Mesodermal cell (in vitro differentiated cells): ENCODE measurements around the gene MYCN.

ENCODE experiments used
- H3K27ac ChIP-seq: 2 replicates; pipeline ENCODE4 v1.7.0; 2013; ENCODE audit warnings: mild to moderate bottlenecking, low read depth, low read length, moderate library complexity; ENCODE audit not compliant: severe bottlenecking
- H3K36me3 ChIP-seq: 2 replicates; pipeline ENCODE4 v1.7.1; 2013; ENCODE audit warnings: mild to moderate bottlenecking, low read length, moderate library complexity; ENCODE audit not compliant: control insufficient read depth, insufficient read depth
- H3K4me1 ChIP-seq: one replicate; pipeline ENCODE4 v1.7.1; 2013; ENCODE audit warnings: mild to moderate bottlenecking, low read length; ENCODE audit not compliant: insufficient read depth, control insufficient read depth, poor library complexity, severe bottlenecking
- H3K4me3 ChIP-seq: 2 replicates; pipeline ENCODE4 v1.7.0; 2013; ENCODE audit warnings: low read length, control low read depth, mild to moderate bottlenecking; ENCODE audit not compliant: insufficient read depth, poor library complexity, severe bottlenecking; ENCODE audit errors: extremely low read depth
- H3K9me3 ChIP-seq: 2 replicates; pipeline ENCODE4 v1.7.1; 2013; ENCODE audit warnings: mild to moderate bottlenecking, low read length, moderate library complexity; ENCODE audit not compliant: control insufficient read depth
- WGBS, 2 experiments: methylation state at CpG; one replicate each; pipeline ENCODE4 v1.1.5; 2013; ENCODE audit warnings: missing lambda C conversion rate in 2 of 2; ENCODE audit not compliant: insufficient coverage in 2 of 2; 5-methylcytosine and 5-hydroxymethylcytosine counted together

The MYCN gene

GRCh38 chr2:15984368-15985255 lies 44.3 kb downstream of the MYCN start:
- no peaks in the 10 kb centered on the region for H3K36me3 ChIP-seq
- H3K4me1 ChIP-seq: no peaks in the 10 kb centered on the region
- WGBS, 2 experiments: 93 to 94% methylated on average over 33 to 38 of the region's 43 CpGs
- no peak overlapping the region for H3K27ac ChIP-seq
- H3K9me3 ChIP-seq: no peaks in the 10 kb centered on the region
- H3K4me3 ChIP-seq: no peak overlapping the region

GRCh38 chr2:15985531-15985930 lies 45.2 kb downstream of the MYCN start:
- H3K4me3 ChIP-seq: no peak overlapping the region
- 83 to 86% methylated on average over 7 of the region's 7 CpGs for whole genome bisulfite sequencing, 2 experiments
- no peaks in the 10 kb centered on the region for H3K36me3 ChIP-seq
- no peak overlapping the region for H3K27ac ChIP-seq
- no peaks in the 10 kb centered on the region for H3K4me1 ChIP-seq
- no peaks in the 10 kb centered on the region for H3K9me3 ChIP-seq

- Histone ChIP-seq H3K4me3 (no peak overlapping the region), H3K4me1 (no peaks in the 10 kb centered on the region), H3K36me3 (no peaks in the 10 kb centered on the region), H3K9me3 (no peaks in the 10 kb centered on the region), H3K27ac (no peak overlapping the region)
- 66 to 84% methylated on average over 8 of the region's 9 CpGs for WGBS, 2 experiments
Measured at GRCh38 chr2:15986068-15986560, 45.8 kb downstream of the MYCN start.

GRCh38 chr2:15986644-15987043 lies 46.3 kb downstream of the MYCN start:
- H3K27ac ChIP-seq: no peak overlapping the region
- H3K4me3 ChIP-seq: no peak overlapping the region
- H3K36me3 ChIP-seq: no peaks in the 10 kb centered on the region
- H3K4me1 ChIP-seq: no peaks in the 10 kb centered on the region
- no peaks in the 10 kb centered on the region for H3K9me3 ChIP-seq
- 80 to 98% methylated on average over 3 to 4 of the region's 4 CpGs for WGBS, 2 experiments

- Histone ChIP-seq H3K4me3 (no peak overlapping the region), H3K9me3 (no peaks in the 10 kb centered on the region), H3K4me1 (no peaks in the 10 kb centered on the region), H3K27ac (no peak overlapping the region), H3K36me3 (no peaks in the 10 kb centered on the region)
- 83 to 100% methylated on average over 1 to 4 of the region's 5 CpGs for WGBS, 2 experiments
Measured at GRCh38 chr2:15988733-15989132, 48.4 kb downstream of the MYCN start.

GRCh38 chr2:15989559-15989958 lies 49.2 kb downstream of the MYCN start:
- Histone ChIP-seq H3K4me1 (no peaks in the 10 kb centered on the region), H3K36me3 (no peaks in the 10 kb centered on the region), H3K27ac (no peak overlapping the region), H3K4me3 (no peak overlapping the region), H3K9me3 (no peaks in the 10 kb centered on the region)
- 0 to 100% methylated on average over 1 of the region's 7 CpGs for WGBS, 2 experiments

GRCh38 chr2:15990151-15991101 lies 50.1 kb downstream of the MYCN start:
- no peaks in the 10 kb centered on the region for H3K9me3 ChIP-seq
- H3K27ac ChIP-seq: no peak overlapping the region
- no peaks in the 10 kb centered on the region for H3K4me1 ChIP-seq
- H3K4me3 ChIP-seq: no peak overlapping the region
- 89 to 91% methylated on average over 8 to 10 of the region's 11 CpGs for WGBS, 2 experiments
- no peaks in the 10 kb centered on the region for H3K36me3 ChIP-seq

- H3K27ac ChIP-seq: no peak overlapping the region
- H3K9me3 ChIP-seq: no peaks in the 10 kb centered on the region
- no peaks in the 10 kb centered on the region for H3K4me1 ChIP-seq
- H3K4me3 ChIP-seq: no peak overlapping the region
- H3K36me3 ChIP-seq: no peaks in the 10 kb centered on the region
- 53 to 54% methylated on average over 2 to 3 of the region's 3 CpGs for WGBS, 2 experiments
Measured at GRCh38 chr2:15991231-15991630, 50.9 kb downstream of the MYCN start.

- 92 to 99% methylated on average over 7 to 8 of the region's 10 CpGs for WGBS, 2 experiments
- no peaks in the 10 kb centered on the region for H3K9me3 ChIP-seq
Measured at GRCh38 chr2:15992457-15993231, 52.3 kb downstream of the MYCN start.

GRCh38 chr2:15993232-15993610 lies 52.9 kb downstream of the MYCN start:
- Histone ChIP-seq H3K4me1 (no peaks in the 10 kb centered on the region), H3K4me3 (no peak overlapping the region), H3K27ac (no peak overlapping the region), H3K9me3 (no peaks in the 10 kb centered on the region), H3K36me3 (no peaks in the 10 kb centered on the region)
- 78 to 82% methylated on average over 6 of the region's 6 CpGs for WGBS, 2 experiments

More at GRCh38 chr2:15992457-15993231, 52.3 kb downstream of the MYCN start:
- H3K4me3 ChIP-seq: no peak overlapping the region
- H3K4me1 ChIP-seq: no peaks in the 10 kb centered on the region
- H3K27ac ChIP-seq: no peak overlapping the region
- no peaks in the 10 kb centered on the region for H3K36me3 ChIP-seq
